Measurements from ENCODE around the gene RUBCN. TPM values are rescaled to one million over a fixed set of nuclear protein-coding genes. Genes with fewer than 3 reads are reported as not detected.
"Not testable (repeated sequence)": the region's sequence is repeated elsewhere in the genome, so short reads cannot be mapped to it uniquely, and the experiment has no call there.

Gene RUBCN
- total RNA-seq, 2 donors from 2014 or later = 33.1 to 33.9 TPM

DNA sequence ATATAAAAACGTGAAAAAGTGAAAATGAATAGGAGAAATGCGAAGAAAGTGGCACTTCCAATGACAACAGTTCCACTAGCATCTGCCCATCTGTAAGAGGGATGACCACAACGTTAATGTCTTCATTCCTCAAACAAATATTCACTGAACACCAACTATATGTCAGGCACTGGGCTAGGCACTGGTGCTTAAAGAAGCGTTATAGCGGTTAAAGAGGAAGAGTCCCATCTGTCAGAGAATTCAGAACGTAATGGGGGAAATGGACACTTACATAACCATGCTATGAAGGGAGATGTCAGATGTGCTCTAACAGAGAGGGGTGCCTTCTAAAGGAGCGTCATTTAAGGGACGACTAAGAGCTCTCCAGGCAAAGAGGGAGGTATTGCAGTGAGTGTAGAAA, 8.2 kb downstream of the RUBCN start:
- Mint-ChIP-seq H3K4me1 (ENCODE audit: low read depth) (peaks cover 17% of the 10 kb centered on the region), H3K36me3 (ENCODE audit: insufficient read depth in 2 of 2) (peaks cover 2 to 11% of the 10 kb centered on the region in 2 donors), H3K9me3 (no peaks in the 10 kb centered on the region), H3K4me3 (no peak overlapping the region), H3K27ac (no peak overlapping the region), H3K27me3 (ENCODE audit: low read depth) (no peaks in the 10 kb centered on the region)
- DNase-seq = no peak
- no peak for ATAC-seq (replicated peaks in 1 of 2)

DNA sequence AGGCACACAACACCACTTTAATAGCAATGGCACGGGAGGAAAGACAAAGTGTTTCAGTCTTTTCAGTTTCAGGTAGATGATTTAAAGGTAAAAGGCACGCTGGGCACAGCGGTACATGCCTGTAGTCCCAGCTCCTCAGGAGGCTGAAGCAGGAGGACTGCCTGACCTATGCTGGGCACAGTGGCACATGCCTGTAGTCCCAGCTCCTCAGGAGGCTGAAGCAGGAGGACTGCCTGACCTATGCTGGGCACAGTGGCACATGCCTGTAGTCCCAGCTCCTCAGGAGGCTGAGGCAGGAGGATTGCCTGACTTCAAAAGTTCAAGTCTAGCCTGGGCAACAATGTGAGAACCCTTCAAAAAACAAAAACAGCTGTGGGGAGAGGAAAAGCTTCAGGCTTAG, 8.8 kb downstream of the RUBCN start:
- not testable (repeated sequence) for H3K4me3 Mint-ChIP-seq; ATAC-seq (replicated peaks in 1 of 2); H3K27ac Mint-ChIP-seq; DNase-seq; H3K9me3 Mint-ChIP-seq; H3K27me3 Mint-ChIP-seq (ENCODE audit: low read depth)
- H3K4me1 Mint-ChIP-seq (ENCODE audit: low read depth) = peaks cover 17% of the 10 kb centered on the region
- peaks cover 3 to 12% of the 10 kb centered on the region in 2 donors for H3K36me3 Mint-ChIP-seq (ENCODE audit: insufficient read depth in 2 of 2)

DNA sequence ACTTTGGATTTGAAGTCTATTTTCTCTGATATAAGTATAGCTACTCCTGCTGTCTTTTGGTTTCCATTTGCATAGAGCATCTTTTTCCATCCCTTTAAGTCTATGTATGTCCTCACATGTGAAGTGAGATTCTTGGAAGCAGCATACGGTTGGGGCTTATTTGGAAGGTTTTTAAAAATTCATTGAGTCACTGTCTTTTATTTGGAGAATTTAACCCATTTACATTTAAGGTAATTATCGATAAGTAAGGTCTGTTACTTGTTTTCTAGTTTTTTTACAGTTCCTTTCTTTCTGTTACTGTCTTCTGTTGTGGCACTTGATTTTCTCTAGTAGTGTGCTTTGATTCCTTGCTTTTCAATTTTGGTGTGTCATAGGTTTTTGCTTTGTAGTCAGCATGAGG, 14.0 kb downstream of the RUBCN start:
- Mint-ChIP-seq H3K9me3 (peaks cover 4 to 5% of the 10 kb centered on the region in 2 donors), H3K27ac (no peak overlapping the region), H3K27me3 (ENCODE audit: low read depth) (no peaks in the 10 kb centered on the region)

DNA sequence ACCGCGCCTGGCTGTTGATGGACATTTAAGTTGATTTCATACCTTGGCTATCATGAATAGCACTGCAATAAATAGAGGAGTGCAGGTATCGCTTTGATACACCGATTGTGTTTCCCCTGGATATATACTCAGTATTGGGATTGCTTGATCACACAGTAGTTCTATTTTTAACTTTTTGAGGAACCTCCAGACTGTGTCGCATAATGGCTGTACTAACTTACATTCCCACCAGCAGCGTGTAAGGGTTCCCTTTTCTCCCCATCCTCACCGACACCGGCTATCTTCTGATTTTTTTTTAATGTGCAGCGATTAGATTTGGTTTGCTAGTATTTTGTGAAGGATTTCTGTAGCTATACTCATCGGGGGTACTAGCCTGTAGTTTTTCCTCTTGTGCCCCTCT, 16.0 kb downstream of the RUBCN start:
- ATAC-seq (replicated peaks in 1 of 2) (no peak), DNase-seq (no peak)
- no peak overlapping the region for H3K27ac Mint-ChIP-seq
- no peaks in the 10 kb centered on the region for H3K27me3 Mint-ChIP-seq (ENCODE audit: low read depth)
- no peak overlapping the region for H3K4me3 Mint-ChIP-seq
- H3K9me3 Mint-ChIP-seq = peaks cover 4 to 5% of the 10 kb centered on the region in 2 donors
- peaks cover 9 to 28% of the 10 kb centered on the region in 2 donors for H3K36me3 Mint-ChIP-seq (ENCODE audit: insufficient read depth in 2 of 2)
- peaks cover 8% of the 10 kb centered on the region for H3K4me1 Mint-ChIP-seq (ENCODE audit: low read depth)

More for the DNA sequence above, 14.0 kb downstream of the RUBCN start:
- H3K4me3 Mint-ChIP-seq = no peak overlapping the region
- DNase-seq = no peak
- peaks cover 8 to 21% of the 10 kb centered on the region in 2 donors for H3K36me3 Mint-ChIP-seq (ENCODE audit: insufficient read depth in 2 of 2)
- peaks cover 8% of the 10 kb centered on the region for H3K4me1 Mint-ChIP-seq (ENCODE audit: low read depth)
- no peak for ATAC-seq (replicated peaks in 1 of 2)

DNA sequence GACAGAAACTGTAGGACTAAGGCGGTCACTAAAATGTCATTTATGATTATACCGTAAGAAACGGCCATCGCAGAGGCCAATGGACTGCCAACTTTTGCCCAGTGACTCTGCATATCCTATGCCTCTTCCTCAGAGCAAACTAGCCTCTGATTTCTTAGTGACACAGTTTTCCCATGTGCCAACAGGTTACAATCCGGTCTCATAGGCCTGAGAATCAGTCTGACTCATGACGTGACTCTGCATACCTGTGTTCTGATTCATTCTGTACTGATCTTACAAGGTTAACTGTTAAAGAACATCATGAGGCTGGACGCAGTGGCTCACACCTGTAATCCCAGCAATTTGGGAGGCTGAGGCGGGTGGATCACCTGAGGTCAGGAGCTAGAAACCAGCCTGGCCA, 17.8 kb downstream of the RUBCN start:
- Mint-ChIP-seq H3K4me1 (ENCODE audit: low read depth) (peaks cover 18% of the 10 kb centered on the region), H3K4me3 (no peak overlapping the region), H3K27me3 (ENCODE audit: low read depth) (no peaks in the 10 kb centered on the region), H3K9me3 (peaks cover 4 to 5% of the 10 kb centered on the region in 2 donors), H3K27ac (peak overlapping the region; percentile 56), H3K36me3 (ENCODE audit: insufficient read depth in 2 of 2) (peaks cover 9 to 31% of the 10 kb centered on the region in 2 donors)
- peak; percentile 58 to 78 for ATAC-seq (replicated peaks in 1 of 2)
- DNase-seq = no peak

DNA sequence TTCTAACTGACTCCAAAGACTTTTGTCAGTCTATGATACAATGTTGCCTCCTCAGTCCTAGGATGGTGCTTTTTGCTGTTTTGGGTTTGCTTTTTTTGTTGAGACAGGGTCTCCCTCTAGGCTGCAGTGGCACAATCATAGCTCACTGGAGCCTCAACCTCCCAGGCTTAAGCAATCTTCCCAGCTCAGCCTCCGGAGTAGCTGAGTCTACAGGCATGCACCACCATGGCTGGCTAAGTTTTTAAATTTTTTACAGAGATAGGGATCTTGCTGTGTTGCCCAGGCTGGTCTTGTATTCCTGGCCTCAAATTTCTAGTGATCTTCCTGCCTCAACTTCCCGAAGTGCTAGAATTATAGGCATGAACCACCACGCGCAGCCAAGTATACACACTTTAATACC, 22.5 kb downstream of the RUBCN start:
- no peak for ATAC-seq (replicated peaks in 1 of 2)
- DNase-seq = no peak
- Mint-ChIP-seq H3K27me3 (ENCODE audit: low read depth) (no peaks in the 10 kb centered on the region), H3K4me3 (no peak overlapping the region), H3K36me3 (ENCODE audit: insufficient read depth in 2 of 2) (peaks cover 4 to 16% of the 10 kb centered on the region in 2 donors), H3K9me3 (no peaks in the 10 kb centered on the region), H3K4me1 (ENCODE audit: low read depth) (peaks cover 32% of the 10 kb centered on the region), H3K27ac (no peak overlapping the region)

- H3K27ac Mint-ChIP-seq = peak overlapping the region; percentile 47
- H3K4me1 Mint-ChIP-seq (ENCODE audit: low read depth) = peaks cover 32% of the 10 kb centered on the region
- ATAC-seq (replicated peaks in 1 of 2) (no peak), DNase-seq (no peak)
- H3K27me3 Mint-ChIP-seq (ENCODE audit: low read depth) = no peaks in the 10 kb centered on the region
- H3K4me3 Mint-ChIP-seq = peak overlapping the region in 1 of 2 donors; percentile 72
- H3K36me3 Mint-ChIP-seq (ENCODE audit: insufficient read depth in 2 of 2) = peaks cover 4 to 16% of the 10 kb centered on the region in 2 donors
- no peaks in the 10 kb centered on the region for H3K9me3 Mint-ChIP-seq
These were observed 23.3 kb downstream of the RUBCN start for GRCh38 chr3:197713477-197713822.

GRCh38 chr3:197711973-197712707, 24.6 kb downstream of the RUBCN start:
- peak; percentile 99 for ATAC-seq (replicated peaks in 1 of 2)
- peak; percentile 84 to 90 for DNase-seq
- Mint-ChIP-seq H3K9me3 (no peaks in the 10 kb centered on the region), H3K36me3 (ENCODE audit: insufficient read depth in 2 of 2) (peaks cover 2 to 16% of the 10 kb centered on the region in 2 donors), H3K4me3 (peak overlapping the region; percentile 78 to 81), H3K4me1 (ENCODE audit: low read depth) (peaks cover 32% of the 10 kb centered on the region), H3K27ac (peak overlapping the region; percentile 83), H3K27me3 (ENCODE audit: low read depth) (no peaks in the 10 kb centered on the region)

DNA sequence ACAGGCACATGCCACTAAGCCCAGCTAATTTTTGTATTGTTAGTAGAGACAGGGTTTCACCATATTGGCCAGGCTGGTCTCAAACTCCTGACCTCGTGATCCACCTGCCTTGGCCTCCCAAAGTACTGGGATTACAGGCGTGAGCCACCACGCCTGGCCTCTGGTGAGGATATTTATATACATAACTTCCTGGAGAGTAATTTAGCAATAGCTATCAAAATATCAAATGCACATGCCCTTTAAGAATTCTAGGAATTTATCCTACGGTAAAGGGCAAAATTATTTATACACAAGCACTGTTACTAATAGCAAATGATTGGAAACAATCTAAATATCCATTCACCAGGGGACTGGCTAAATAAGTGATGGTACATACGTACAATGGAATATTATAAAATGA, 25.7 kb downstream of the RUBCN start:
- not testable (repeated sequence) for DNase-seq; H3K9me3 Mint-ChIP-seq; H3K36me3 Mint-ChIP-seq (ENCODE audit: insufficient read depth in 2 of 2); ATAC-seq (replicated peaks in 1 of 2); H3K27me3 Mint-ChIP-seq (ENCODE audit: low read depth); H3K27ac Mint-ChIP-seq
- peak overlapping the region in 1 of 2 donors; percentile 32 for H3K4me3 Mint-ChIP-seq
- H3K4me1 Mint-ChIP-seq (ENCODE audit: low read depth) = peaks cover 32% of the 10 kb centered on the region

- no peak for ATAC-seq (replicated peaks in 1 of 2)
- Mint-ChIP-seq H3K4me3 (no peak overlapping the region), H3K36me3 (ENCODE audit: insufficient read depth in 2 of 2) (peaks cover 2 to 5% of the 10 kb centered on the region in 2 donors), H3K27ac (no peak overlapping the region), H3K4me1 (ENCODE audit: low read depth) (peaks cover 23% of the 10 kb centered on the region), H3K9me3 (no peaks in the 10 kb centered on the region), H3K27me3 (ENCODE audit: low read depth) (no peaks in the 10 kb centered on the region)
- no peak for DNase-seq
These were observed 27.6 kb downstream of the RUBCN start for GRCh38 chr3:197709135-197709534.

GRCh38 chr3:197706658-197707057, 30.0 kb downstream of the RUBCN start:
- H3K36me3 Mint-ChIP-seq (ENCODE audit: insufficient read depth in 2 of 2) = peaks cover 2 to 9% of the 10 kb centered on the region in 2 donors
- DNase-seq = no peak
- no peaks in the 10 kb centered on the region for H3K4me1 Mint-ChIP-seq (ENCODE audit: low read depth)
- H3K27me3 Mint-ChIP-seq (ENCODE audit: low read depth) = no peaks in the 10 kb centered on the region
- H3K4me3 Mint-ChIP-seq = peak overlapping the region in 1 of 2 donors; percentile 25
- H3K27ac Mint-ChIP-seq = peak overlapping the region; percentile 33
- ATAC-seq (replicated peaks in 1 of 2) = no peak
- no peaks in the 10 kb centered on the region for H3K9me3 Mint-ChIP-seq

DNA sequence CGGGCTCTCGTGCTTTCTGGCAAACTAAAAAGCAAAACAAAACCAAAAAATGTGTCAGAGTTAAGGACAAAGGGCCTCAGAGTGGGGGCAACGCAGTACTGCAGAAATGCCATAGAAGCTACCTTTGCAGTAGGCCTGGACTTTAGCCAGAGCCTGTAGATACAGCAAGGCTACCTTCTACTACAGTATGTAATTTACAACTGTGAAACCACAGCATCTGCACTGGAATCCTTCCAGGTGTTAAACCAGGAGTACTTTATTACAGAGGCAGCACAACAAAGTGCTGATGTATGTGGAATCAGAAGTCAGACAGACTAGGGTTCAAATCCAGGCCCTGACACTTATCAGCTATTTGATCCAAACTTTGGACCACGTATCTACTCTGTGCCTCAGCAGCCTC, 34.9 kb downstream of the RUBCN start:
- Mint-ChIP-seq H3K9me3 (no peaks in the 10 kb centered on the region), H3K27ac (no peak overlapping the region), H3K36me3 (ENCODE audit: insufficient read depth in 2 of 2) (peaks cover 6 to 20% of the 10 kb centered on the region in 2 donors), H3K4me1 (ENCODE audit: low read depth) (peaks cover 6% of the 10 kb centered on the region), H3K27me3 (ENCODE audit: low read depth) (no peaks in the 10 kb centered on the region), H3K4me3 (no peak overlapping the region)
- ATAC-seq (replicated peaks in 1 of 2) = no peak
- no peak for DNase-seq

DNA sequence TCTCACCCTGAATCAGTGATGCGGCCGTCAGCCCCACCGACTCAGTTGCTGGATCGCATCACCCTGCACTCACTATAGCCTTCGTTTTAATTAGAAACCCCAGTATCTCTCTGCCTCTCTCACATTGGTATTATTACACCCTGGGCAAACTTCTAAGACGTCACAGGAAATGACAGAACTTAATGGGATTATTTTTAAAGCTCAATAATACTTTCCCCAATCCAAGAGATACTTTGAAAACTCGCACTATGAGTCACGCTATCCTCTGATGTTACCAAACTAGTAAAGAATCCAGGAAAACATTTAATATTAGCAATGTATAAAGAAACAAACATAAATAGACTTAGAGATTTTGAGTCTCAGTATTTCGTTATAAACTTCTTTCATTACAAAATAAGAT, 36.6 kb downstream of the RUBCN start:
- Mint-ChIP-seq H3K36me3 (ENCODE audit: insufficient read depth in 2 of 2) (peaks cover 7 to 25% of the 10 kb centered on the region in 2 donors), H3K27me3 (ENCODE audit: low read depth) (no peaks in the 10 kb centered on the region), H3K27ac (no peak overlapping the region), H3K4me3 (no peak overlapping the region), H3K9me3 (no peaks in the 10 kb centered on the region), H3K4me1 (ENCODE audit: low read depth) (peaks cover 6% of the 10 kb centered on the region)
- DNase-seq = no peak
- no peak for ATAC-seq (replicated peaks in 1 of 2)

DNA sequence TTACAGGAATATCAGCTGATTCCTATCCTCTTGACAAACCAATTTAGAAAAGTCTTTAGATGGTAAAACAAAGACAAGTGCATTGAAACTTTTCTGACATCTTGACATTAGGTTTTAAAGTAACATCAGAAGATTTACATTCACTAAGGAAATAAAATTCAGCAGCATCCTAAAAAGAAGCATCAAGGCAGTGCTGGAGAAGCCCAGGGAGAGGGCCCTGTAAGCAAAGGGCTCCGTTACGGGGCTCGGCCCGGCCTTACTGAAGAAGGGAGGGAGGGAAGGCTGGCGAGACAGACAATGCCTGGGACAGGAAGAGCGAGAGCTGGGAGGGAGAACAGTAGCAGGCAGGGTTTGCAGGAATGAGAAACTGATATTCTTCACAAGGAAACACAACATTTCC, 39.3 kb downstream of the RUBCN start:
- no peak overlapping the region for H3K4me3 Mint-ChIP-seq
- peaks cover 6% of the 10 kb centered on the region for H3K4me1 Mint-ChIP-seq (ENCODE audit: low read depth)
- H3K9me3 Mint-ChIP-seq = no peaks in the 10 kb centered on the region
- no peak for ATAC-seq (replicated peaks in 1 of 2)
- DNase-seq = no peak
- H3K27me3 Mint-ChIP-seq (ENCODE audit: low read depth) = no peaks in the 10 kb centered on the region
- no peak overlapping the region for H3K27ac Mint-ChIP-seq
- peaks cover 8 to 24% of the 10 kb centered on the region in 2 donors for H3K36me3 Mint-ChIP-seq (ENCODE audit: insufficient read depth in 2 of 2)
